NCI-H128 (cell line): ENCODE results near the gene GREB1L.

ENCODE experiments used
- DNase-seq: peaks from one replicate; lab custom pipeline; 2025; ENCODE audit not compliant: unreplicated experiment; lab: John Stamatoyannopoulos, UW

The GREB1L gene

DNA sequence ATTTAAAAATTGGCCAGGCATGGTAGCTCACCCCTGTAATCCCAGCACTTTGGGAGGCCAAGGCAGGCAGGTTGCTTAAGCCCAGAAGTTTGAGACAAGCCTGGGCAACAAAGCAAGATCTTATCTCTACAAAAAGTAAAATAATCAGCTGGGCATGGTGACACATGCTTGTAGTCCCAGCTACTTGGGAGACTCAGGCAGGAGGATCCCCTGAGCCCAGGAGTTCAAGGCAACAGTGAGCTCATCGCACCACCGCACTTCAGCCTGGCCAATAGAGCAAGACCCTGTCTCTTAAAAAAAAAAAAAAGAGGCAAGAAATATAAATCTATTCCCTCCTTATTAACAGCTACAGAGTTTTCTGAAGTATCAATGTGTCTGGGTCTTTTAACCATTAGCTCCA lies 306.6 kb downstream of the GREB1L start:
- DNase-seq = no peak

GRCh38 chr18:21550510-21550970 lies 308.5 kb downstream of the GREB1L start:
- DNase-seq = no peak

GRCh38 chr18:21557607-21558253 lies 315.7 kb downstream of the GREB1L start:
- no peak for DNase-seq

GRCh38 chr18:21559195-21559594 lies 317.2 kb downstream of the GREB1L start:
- DNase-seq = no peak

DNA sequence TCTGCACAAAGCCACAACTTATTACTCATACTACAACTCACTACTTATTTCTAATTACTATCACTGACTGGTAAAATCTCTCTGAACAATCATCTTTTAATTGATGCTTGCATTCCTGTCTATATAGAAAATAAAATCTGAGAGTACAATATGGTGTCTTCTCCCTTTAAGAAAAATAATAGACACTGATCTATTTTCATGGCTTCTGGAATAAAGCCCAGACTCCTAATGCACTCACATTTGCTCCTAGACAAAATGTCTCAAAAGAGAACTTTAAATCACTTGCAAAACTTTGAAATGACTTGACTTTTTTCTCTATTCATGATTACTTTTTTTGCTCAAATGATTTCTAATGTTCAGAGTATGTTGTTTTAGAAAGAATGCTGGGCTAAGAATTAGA lies 329.7 kb downstream of the GREB1L start:
- no peak for DNase-seq
